ENCODE measurements around the gene SHF. TPM values are rescaled to one million over a fixed set of nuclear protein-coding genes. Genes with fewer than 3 reads are reported as not detected.

The SHF gene
- total and polyA plus RNA-seq, 2 donors (not counting 1 experiment from before 2014, with no cell fraction given), result 0.85 to 3.3 TPM

DNA sequence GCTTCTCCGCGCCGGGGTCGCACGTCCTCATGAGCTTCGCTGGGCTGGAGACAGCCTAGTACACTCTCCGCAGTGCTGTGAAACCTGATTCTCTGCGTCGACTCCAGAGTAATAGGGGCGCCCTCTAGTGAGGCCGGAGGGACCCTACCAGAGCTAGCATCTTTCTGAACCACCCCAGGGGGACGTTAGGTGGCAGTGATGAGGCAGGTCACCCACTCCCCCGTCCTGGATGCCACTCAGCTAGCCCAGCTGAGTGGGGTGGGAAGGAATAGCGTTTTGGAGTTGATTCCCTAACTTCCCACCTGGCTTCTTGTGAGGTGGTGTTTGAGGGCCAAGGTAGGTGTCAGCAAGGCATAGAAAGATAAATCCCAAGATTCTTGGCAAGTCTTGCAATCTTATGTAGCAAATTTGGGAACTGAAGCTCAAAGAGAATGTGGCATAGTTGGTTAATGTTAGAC lies 69.6 kb downstream of the SHF start:
- Histone ChIP-seq H4K20me1 (ENCODE audit: control insufficient read depth, extremely low read depth, insufficient read depth, low read length) (no peaks in the 10 kb centered on the region), H2AFZ (ENCODE audit: low read length) (no peak overlapping the region), H3K36me3 (ENCODE audit: control insufficient read depth, insufficient read depth, low read length) (no peaks in the 10 kb centered on the region), H3K79me2 (ENCODE audit: control insufficient read depth, insufficient read depth, low read length) (no peaks in the 10 kb centered on the region), H3K27me3 (ENCODE audit: control insufficient read depth, insufficient read depth, low read length) (peaks cover 46% of the 10 kb centered on the region), H3K4me3 (replicated peaks in 1 of 4; ENCODE audit: control extremely low read depth in 1 of 4, insufficient read depth in 1 of 4, low read depth in 3 of 4, low read length in 4 of 4) (no peak overlapping the region), H3K4me1 (ENCODE audit: control insufficient read depth, extremely low read depth, insufficient read depth, low read length) (peaks cover 2% of the 10 kb centered on the region), H3K9me3 (ENCODE audit: control insufficient read depth, insufficient read depth, low read depth, low read length) (no peaks in the 10 kb centered on the region), H3K27ac (ENCODE audit: insufficient read depth, low read length) (no peak overlapping the region), H3K4me2 (ENCODE audit: extremely low read depth, insufficient read depth, low read length) (no peak overlapping the region), H3K9ac (ENCODE audit: insufficient read depth, low read length) (no peak overlapping the region)
- TF ChIP-seq EZH2 (IDR thresholded peaks at IDR 0.05; ENCODE audit: low read length, missing control alignments), result no peak
- TF ChIP-seq, protein P1, sequence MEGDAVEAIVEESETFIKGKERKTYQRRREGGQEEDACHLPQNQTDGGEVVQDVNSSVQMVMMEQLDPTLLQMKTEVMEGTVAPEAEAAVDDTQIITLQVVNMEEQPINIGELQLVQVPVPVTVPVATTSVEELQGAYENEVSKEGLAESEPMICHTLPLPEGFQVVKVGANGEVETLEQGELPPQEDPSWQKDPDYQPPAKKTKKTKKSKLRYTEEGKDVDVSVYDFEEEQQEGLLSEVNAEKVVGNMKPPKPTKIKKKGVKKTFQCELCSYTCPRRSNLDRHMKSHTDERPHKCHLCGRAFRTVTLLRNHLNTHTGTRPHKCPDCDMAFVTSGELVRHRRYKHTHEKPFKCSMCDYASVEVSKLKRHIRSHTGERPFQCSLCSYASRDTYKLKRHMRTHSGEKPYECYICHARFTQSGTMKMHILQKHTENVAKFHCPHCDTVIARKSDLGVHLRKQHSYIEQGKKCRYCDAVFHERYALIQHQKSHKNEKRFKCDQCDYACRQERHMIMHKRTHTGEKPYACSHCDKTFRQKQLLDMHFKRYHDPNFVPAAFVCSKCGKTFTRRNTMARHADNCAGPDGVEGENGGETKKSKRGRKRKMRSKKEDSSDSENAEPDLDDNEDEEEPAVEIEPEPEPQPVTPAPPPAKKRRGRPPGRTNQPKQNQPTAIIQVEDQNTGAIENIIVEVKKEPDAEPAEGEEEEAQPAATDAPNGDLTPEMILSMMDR (conservative IDR thresholded peaks at IDR 0.05 in 1 of 2, IDR thresholded peaks at IDR 0.05 in 1 of 2; ENCODE audit: low read depth in 1 of 2, low read length in 2 of 2), result peak; percentile 99 to 100
- DNase-seq (ENCODE audit: low read depth in 2 of 2), result peak; percentile 82 to 89

DNA sequence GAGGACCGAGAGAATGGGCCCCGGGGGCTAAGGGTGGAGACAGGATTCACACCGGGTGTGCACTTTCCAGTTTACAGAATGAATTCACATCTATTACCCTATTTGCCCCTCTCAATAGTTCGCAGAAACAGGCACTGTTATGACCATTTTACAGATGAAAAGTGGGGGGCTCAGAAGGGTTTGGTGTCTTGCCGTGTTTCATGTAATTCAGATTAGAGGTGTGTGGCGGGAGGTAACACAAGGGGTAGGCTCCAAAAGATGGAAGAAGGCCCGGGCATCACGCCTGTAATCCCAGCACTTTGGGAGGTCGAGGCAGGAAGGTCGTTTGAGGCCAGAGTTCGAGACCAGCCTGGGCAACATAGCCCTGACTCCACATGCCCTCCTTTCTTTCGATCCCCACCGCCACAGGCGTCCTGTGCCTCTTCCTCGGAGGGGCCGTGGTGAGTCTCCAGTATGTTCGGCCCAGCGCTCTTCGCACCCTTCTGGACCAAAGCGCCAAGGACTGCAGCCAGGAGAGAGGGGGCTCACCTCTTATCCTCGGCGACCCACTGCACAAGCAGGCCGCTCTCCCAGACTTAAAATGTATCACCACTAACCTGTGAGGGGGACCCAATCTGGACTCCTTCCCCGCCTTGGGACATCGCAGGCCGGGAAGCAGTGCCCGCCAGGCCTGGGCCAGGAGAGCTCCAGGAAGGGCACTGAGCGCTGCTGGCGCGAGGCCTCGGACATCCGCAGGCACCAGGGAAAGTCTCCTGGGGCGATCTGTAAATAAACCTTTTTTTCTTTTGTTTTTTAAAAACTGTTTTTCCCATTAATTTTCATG lies 70.2 kb downstream of the SHF start:
- no peaks in the 10 kb centered on the region for H3K36me3 ChIP-seq (ENCODE audit: control insufficient read depth, insufficient read depth, low read length)
- no peak for DNase-seq (ENCODE audit: low read depth in 2 of 2)
- TF ChIP-seq EZH2 (IDR thresholded peaks at IDR 0.05; ENCODE audit: low read length, missing control alignments), result peak; percentile 20
- TF ChIP-seq, protein P1 (conservative IDR thresholded peaks at IDR 0.05 in 1 of 2, IDR thresholded peaks at IDR 0.05 in 1 of 2; ENCODE audit: low read depth in 1 of 2, low read length in 2 of 2), result no peak
- H3K4me1 ChIP-seq (ENCODE audit: control insufficient read depth, extremely low read depth, insufficient read depth, low read length), result peaks cover 2% of the 10 kb centered on the region
- peaks cover 53% of the 10 kb centered on the region for H3K27me3 ChIP-seq (ENCODE audit: control insufficient read depth, insufficient read depth, low read length)
- H3K4me2 ChIP-seq (ENCODE audit: extremely low read depth, insufficient read depth, low read length), result no peak overlapping the region
- no peaks in the 10 kb centered on the region for H4K20me1 ChIP-seq (ENCODE audit: control insufficient read depth, extremely low read depth, insufficient read depth, low read length)
- H3K79me2 ChIP-seq (ENCODE audit: control insufficient read depth, insufficient read depth, low read length), result no peaks in the 10 kb centered on the region
- H3K27ac ChIP-seq (ENCODE audit: insufficient read depth, low read length), result no peak overlapping the region
- no peaks in the 10 kb centered on the region for H3K9me3 ChIP-seq (ENCODE audit: control insufficient read depth, insufficient read depth, low read depth, low read length)
- H2AFZ ChIP-seq (ENCODE audit: low read length), result no peak overlapping the region
- no peak overlapping the region for H3K9ac ChIP-seq (ENCODE audit: insufficient read depth, low read length)
- H3K4me3 ChIP-seq (replicated peaks in 1 of 4; ENCODE audit: control extremely low read depth in 1 of 4, insufficient read depth in 1 of 4, low read depth in 3 of 4, low read length in 4 of 4), result peak overlapping the region in 1 of 4 experiments; percentile 8

Other genes with a start within 250 kb of the SHF start
- not detected in 2 replicates for gene TERB2, start 231.3 kb downstream of the SHF start, total RNA-seq
- not detected in 2 replicates for gene TERB2, start 231.3 kb downstream of the SHF start, polyA plus RNA-seq
- gene SORD, start 164.8 kb downstream of the SHF start, total RNA-seq, result 4.6 and 8.9 TPM in 2 replicates
- 13.0 and 16.9 TPM in 2 replicates for gene SORD, start 164.8 kb downstream of the SHF start, polyA plus RNA-seq
- gene DUOX2, start 73.8 kb downstream of the SHF start, total RNA-seq, result not detected in 2 replicates
- not detected in 2 replicates for gene DUOX2, start 73.8 kb downstream of the SHF start, polyA plus RNA-seq
- not detected in 2 replicates for gene DUOXA2, start 73.6 kb downstream of the SHF start, total RNA-seq
- not detected in 2 replicates for gene DUOXA2, start 73.6 kb downstream of the SHF start, polyA plus RNA-seq
- gene DUOXA1, start 58.1 kb downstream of the SHF start, total RNA-seq, result not detected in 2 replicates
- gene DUOXA1, start 58.1 kb downstream of the SHF start, polyA plus RNA-seq, result not detected in 2 replicates
- not detected in 2 replicates for gene DUOX1, start 58.0 kb downstream of the SHF start, total RNA-seq
- gene DUOX1, start 58.0 kb downstream of the SHF start, polyA plus RNA-seq, result not detected in 2 replicates
- not detected in 2 replicates for gene SLC28A2, start 64.3 kb upstream of the SHF start, total RNA-seq
- gene SLC28A2, start 64.3 kb upstream of the SHF start, polyA plus RNA-seq, result not detected in 2 replicates
- gene GATM, start 190.6 kb upstream of the SHF start, total RNA-seq, result 0.17 and 0.26 TPM in 2 replicates
- 0.07 and 0.14 TPM in 2 replicates for gene GATM, start 190.6 kb upstream of the SHF start, polyA plus RNA-seq